Hepatocyte (in vitro differentiated cells): ENCODE data around the gene CHCHD6. TPM values are rescaled to one million over a fixed set of nuclear protein-coding genes. Genes with fewer than 3 reads are reported as not detected.

ENCODE experiments used
- DNase-seq: peaks from one replicate; pipeline ENCODE4 v3.0.0-alpha.2; 2016; ENCODE audit warnings: low spot score
- H2AFZ ChIP-seq: fragments of 200-600 bp; sonication (generic); 2 replicates; pipeline ENCODE4 v1.6.0; 2016; ENCODE audit warnings: antibody characterized with exemption, mild to moderate bottlenecking
- H3K27ac ChIP-seq: fragments of 200-600 bp; sonication (generic); 2 replicates; pipeline ENCODE4 v1.5.1; 2016; ENCODE audit warnings: mild to moderate bottlenecking
- H3K27me3 ChIP-seq: fragments of 200-600 bp; sonication (generic); 2 replicates; pipeline ENCODE4 v1.6.1; 2016
- H3K36me3 ChIP-seq: fragments of 200-600 bp; sonication (generic); replicated peaks from 2 replicates; pipeline ENCODE4 v1.5.1; 2016; ENCODE audit warnings: low read depth; ENCODE audit not compliant: insufficient read depth
- H3K4me1 ChIP-seq: fragments of 200-600 bp; sonication (generic); 2 replicates; pipeline ENCODE4 v1.5.1; 2016; ENCODE audit warnings: mild to moderate bottlenecking, moderate library complexity; ENCODE audit not compliant: insufficient read depth
- H3K4me2 ChIP-seq: fragments of 200-600 bp; sonication (generic); 2 replicates; pipeline ENCODE4 v1.6.0; 2016
- H3K4me3 ChIP-seq: fragments of 200-600 bp; sonication (generic); 2 replicates; pipeline ENCODE4 v1.5.1; 2016; ENCODE audit warnings: mild to moderate bottlenecking
- H3K79me2 ChIP-seq: fragments of 200-600 bp; sonication (generic); 2 replicates; pipeline ENCODE4 v1.6.0; 2017; ENCODE audit warnings: mild to moderate bottlenecking
- H3K9me2 ChIP-seq: fragments of 200-600 bp; sonication (generic); replicated peaks from 2 replicates; pipeline ENCODE4 v1.6.0; 2017; ENCODE audit warnings: mild to moderate bottlenecking; ENCODE audit not compliant: insufficient read depth
- H3K9me3 ChIP-seq: fragments of 200-600 bp; sonication (generic); 2 replicates; pipeline ENCODE4 v1.5.1; 2016; ENCODE audit warnings: low read depth, mild to moderate bottlenecking
- H4K20me1 ChIP-seq: fragments of 200-600 bp; sonication (generic); 2 replicates; pipeline ENCODE4 v1.6.0; 2016; ENCODE audit warnings: mild to moderate bottlenecking; ENCODE audit not compliant: insufficient read depth, poor library complexity, severe bottlenecking
- CTCF ChIP-seq: fragments of 200-600 bp; sonication (generic); IDR thresholded peaks from 2 replicates; pipeline ENCODE4 v1.5.1; 2016; ENCODE audit warnings: antibody characterized with exemption, mild to moderate bottlenecking; ENCODE audit not compliant: poor library complexity
- EZH2 ChIP-seq: fragments of 200-600 bp; sonication (generic); IDR thresholded peaks from 2 replicates; pipeline ENCODE4 v1.6.1; 2016; ENCODE audit warnings: antibody characterized with exemption, mild to moderate bottlenecking, borderline replicate concordance
- EZH2phosphoT487 ChIP-seq: fragments of 200-600 bp; sonication (generic); IDR thresholded peaks from one replicate; pipeline ENCODE4 v1.6.1; 2018; ENCODE audit warnings: antibody characterized with exemption, mild to moderate bottlenecking, low read depth, moderate library complexity; ENCODE audit not compliant: unreplicated experiment, severe bottlenecking
- WGBS: methylation state at CpG from one replicate; pipeline ENCODE4 v1.1.6; 2016; ENCODE audit warnings: low lambda C conversion rate; ENCODE audit errors: missing lambda C conversion rate; 5-methylcytosine and 5-hydroxymethylcytosine counted together
- polyA plus RNA-seq: library from polyadenylated mRNA; unstranded; fragments of >200 nt; fragmentation: Nextera tagmentation; extraction: Ambion mirVana; gene quantifications from 2 replicates; pipeline ENCODE4 v1.2.1, GENCODE V29; 2016
- total RNA-seq: library from RNA; depleted of rRNA; stranded (reverse); fragments of >200 nt; gene quantifications from 2 replicates; pipeline ENCODE4 v1.2.3, GENCODE V29; 2014

Gene CHCHD6
- total and polyA plus RNA-seq, 2 experiments from 2014 or later = 13.8 to 19.7 TPM

GRCh38 chr3:126992216-126992615 is 288.2 kb downstream of the CHCHD6 start:
- Histone ChIP-seq H3K4me2 (no peak overlapping the region), H3K79me2 (peaks cover 51% of the 10 kb centered on the region), H3K27me3 (no peaks in the 10 kb centered on the region), H3K27ac (no peak overlapping the region), H3K9me2 (no peaks in the 10 kb centered on the region), H3K4me1 (no peaks in the 10 kb centered on the region), H4K20me1 (peaks cover 73% of the 10 kb centered on the region), H3K36me3 (no peaks in the 10 kb centered on the region), H2AFZ (no peak overlapping the region), H3K9me3 (no peaks in the 10 kb centered on the region), H3K4me3 (no peak overlapping the region)
- no peak for TF ChIP-seq CTCF
- TF ChIP-seq EZH2phosphoT487 = no peak
- no peak for TF ChIP-seq EZH2
- 93% methylated on average over 7 of the region's 7 CpGs for WGBS
- no peak for DNase-seq

- Histone ChIP-seq H3K27ac (no peak overlapping the region), H4K20me1 (peaks cover 73% of the 10 kb centered on the region), H3K4me3 (no peak overlapping the region), H3K9me3 (no peaks in the 10 kb centered on the region), H3K4me2 (no peak overlapping the region), H3K79me2 (peaks cover 48% of the 10 kb centered on the region), H2AFZ (no peak overlapping the region), H3K27me3 (no peaks in the 10 kb centered on the region), H3K4me1 (no peaks in the 10 kb centered on the region), H3K36me3 (no peaks in the 10 kb centered on the region), H3K9me2 (no peaks in the 10 kb centered on the region)
- DNase-seq = no peak
- WGBS = 97% methylated on average over 5 of the region's 8 CpGs
- TF ChIP-seq EZH2 (no peak), CTCF (no peak), EZH2phosphoT487 (no peak)
Observed at GRCh38 chr3:126992776-126993175, 288.7 kb downstream of the CHCHD6 start.

GRCh38 chr3:126993436-126993835 is 289.4 kb downstream of the CHCHD6 start:
- no peak overlapping the region for H3K27ac ChIP-seq
- H2AFZ ChIP-seq = no peak overlapping the region
- H3K9me2 ChIP-seq = no peaks in the 10 kb centered on the region
- H4K20me1 ChIP-seq = peaks cover 73% of the 10 kb centered on the region
- no peaks in the 10 kb centered on the region for H3K36me3 ChIP-seq
- 95% methylated on average over 9 of the region's 9 CpGs for WGBS
- TF ChIP-seq CTCF = no peak
- TF ChIP-seq EZH2 = no peak
- no peak for TF ChIP-seq EZH2phosphoT487
- DNase-seq = no peak
- no peaks in the 10 kb centered on the region for H3K4me1 ChIP-seq
- no peaks in the 10 kb centered on the region for H3K27me3 ChIP-seq
- H3K79me2 ChIP-seq = peaks cover 48% of the 10 kb centered on the region
- no peaks in the 10 kb centered on the region for H3K9me3 ChIP-seq
- no peak overlapping the region for H3K4me2 ChIP-seq
- no peak overlapping the region for H3K4me3 ChIP-seq
